GM12892 (cell line): ENCODE results near the gene OR8G5.

ENCODE experiments used
- POLR2A ChIP-seq: IDR thresholded peaks from 2 replicates; pipeline ENCODE4 v1.6.1; 2011; ENCODE audit warnings: low read depth, low read length, control low read depth
- POLR2AphosphoS5 ChIP-seq: IDR thresholded peaks from 2 replicates; pipeline ENCODE4 v1.6.1; 2011; ENCODE audit warnings: low read depth, low read length, control low read depth

DNA sequence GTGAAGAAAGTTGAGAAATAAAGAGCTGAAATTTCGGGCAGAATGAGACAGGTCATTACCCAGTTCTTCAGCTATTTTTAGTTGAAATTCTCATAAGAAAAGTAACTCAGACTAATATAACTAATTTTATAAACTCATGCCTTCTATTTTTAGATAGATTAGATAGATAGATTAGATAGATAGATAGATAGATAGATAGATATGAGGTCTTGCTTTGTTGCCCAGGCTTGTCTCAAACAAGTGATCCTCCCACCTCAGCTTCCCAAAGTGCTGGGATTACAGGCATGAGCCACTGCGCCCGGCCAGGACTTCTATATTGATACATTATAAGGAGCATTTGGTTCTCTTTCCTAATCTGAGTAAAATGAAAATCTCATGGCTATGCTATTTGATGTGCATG, 42.1 kb upstream of the OR8G5 start:
- TF ChIP-seq POLR2A (no peak), POLR2AphosphoS5 (no peak)
